ENCODE results near the gene SLC43A1. TPM values are rescaled to one million over a fixed set of nuclear protein-coding genes. Genes with fewer than 3 reads are reported as not detected.

Gene SLC43A1
- total RNA-seq, 1 experiment from 2014 or later, result 27.1 TPM

- Mint-ChIP-seq H3K4me1 (peaks cover 20% of the 10 kb centered on the region), H3K9me3 (no peaks in the 10 kb centered on the region), H3K27ac (peak overlapping the region; percentile 70; the same call in 1 of the 2 replicates), H3K27me3 (ENCODE audit: low read depth) (no peaks in the 10 kb centered on the region; the same call in 1 of the 2 replicates), H3K4me3 (no peak overlapping the region), H3K36me3 (peaks cover 8% of the 10 kb centered on the region; the same call in 1 of the 2 replicates)
- ChIA-PET CTCF (interaction anchor here (0.6 to 1.8 kb wide), 18 partner anchors 7 to 201 kb away, joined by 3 to 12 read pairs (median 4); partner anchors contain the start of gene UBE2L6), POLR2A (interaction anchor here (1.3 to 1.7 kb wide), 2 partner anchors 21 to 33 kb away, joined by 4 to 5 read pairs; partner anchors contain the start of gene UBE2L6)
- DNase-seq (ENCODE audit: low spot score), result peak; percentile 39
- ATAC-seq, result peak; percentile 72
- TF ChIP-seq NR3C1 (CRISPR knock-in tag; conservative IDR thresholded peaks at IDR 0.05; ENCODE audit: low read depth) (no peak), MLX (CRISPR knock-in tag; IDR thresholded peaks at IDR 0.05) (no peak), ZSCAN18 (CRISPR knock-in tag; IDR thresholded peaks at IDR 0.05) (no peak), E2F5 (CRISPR knock-in tag; IDR thresholded peaks at IDR 0.05) (no peak), ZNF671 (CRISPR knock-in tag; IDR thresholded peaks at IDR 0.05) (no peak), E2F1 (CRISPR knock-in tag; IDR thresholded peaks at IDR 0.05) (no peak)
These were observed 31.5 kb upstream of the SLC43A1 start for GRCh38 chr11:57546869-57547475.

GRCh38 chr11:57546451-57546850 lies 30.9 kb upstream of the SLC43A1 start:
- H3K9me3 Mint-ChIP-seq, result no peaks in the 10 kb centered on the region
- ATAC-seq, result no peak
- no peak overlapping the region for H3K4me3 Mint-ChIP-seq
- H3K36me3 Mint-ChIP-seq, result peaks cover 3% of the 10 kb centered on the region; the same call in 1 of the 2 replicates
- POLR2A ChIA-PET, result interaction anchor here (1.3 to 1.7 kb wide), 2 partner anchors 22 to 33 kb away, joined by 4 to 5 read pairs; partner anchors contain the start of gene UBE2L6
- H3K4me1 Mint-ChIP-seq, result peaks cover 20% of the 10 kb centered on the region
- CTCF ChIA-PET, result interaction anchor here (0.8 to 1.8 kb wide), 9 partner anchors 16 to 98 kb away, joined by 3 to 12 read pairs (median 5); no protein-coding TSS in a partner anchor
- no peak overlapping the region for H3K27ac Mint-ChIP-seq
- TF ChIP-seq TEAD1 (CRISPR knock-in tag; IDR thresholded peaks at IDR 0.05) (no peak), ZNF425 (CRISPR knock-in tag; conservative IDR thresholded peaks at IDR 0.05) (no peak), TCF7 (CRISPR knock-in tag; IDR thresholded peaks at IDR 0.05; ENCODE audit: low read depth) (no peak), ZNF512 (CRISPR knock-in tag; IDR thresholded peaks at IDR 0.05; ENCODE audit: borderline replicate concordance) (no peak), ARID4B (CRISPR knock-in tag; IDR thresholded peaks at IDR 0.05; ENCODE audit: borderline replicate concordance) (no peak), IRF1 (CRISPR knock-in tag; IDR thresholded peaks at IDR 0.05) (no peak)
- no peaks in the 10 kb centered on the region; the same call in 1 of the 2 replicates for H3K27me3 Mint-ChIP-seq (ENCODE audit: low read depth)
- DNase-seq (ENCODE audit: low spot score), result no peak
